ENCODE results near the gene CCNY. TPM values are rescaled to one million over a fixed set of nuclear protein-coding genes. Genes with fewer than 3 reads are reported as not detected.

CCNY gene
- total RNA-seq, 3 donors from 2014 or later = 48.6 to 64.4 (median 51.5) TPM

- TF ChIP-seq CTCF (IDR thresholded peaks at IDR 0.05) = no peak
- ATAC-seq = no peak
- Histone ChIP-seq H3K4me1 (ENCODE audit: low read depth) (no peaks in the 10 kb centered on the region), H3K9me3 (no peaks in the 10 kb centered on the region), H3K36me3 (ENCODE audit: low read depth) (no peaks in the 10 kb centered on the region), H3K4me3 (no peak overlapping the region)
- no peak for DNase-seq
- intact Hi-C loops (cut with DNase I, micrococcal nuclease) = no loop called here
These were observed 208.9 kb downstream of the CCNY start for GRCh38 chr10:35545079-35545657.

- Histone ChIP-seq H3K4me1 (ENCODE audit: low read depth) (no peaks in the 10 kb centered on the region), H3K9me3 (no peaks in the 10 kb centered on the region), H3K4me3 (no peak overlapping the region), H3K36me3 (ENCODE audit: low read depth) (no peaks in the 10 kb centered on the region)
- TF ChIP-seq CTCF (IDR thresholded peaks at IDR 0.05) = no peak
- DNase-seq (no peak), ATAC-seq (no peak)
- intact Hi-C loops (cut with DNase I, micrococcal nuclease) = no loop called here
These were observed 209.7 kb downstream of the CCNY start for GRCh38 chr10:35545878-35546590.

- Histone ChIP-seq H3K4me1 (ENCODE audit: low read depth) (no peaks in the 10 kb centered on the region), H3K9me3 (no peaks in the 10 kb centered on the region), H3K36me3 (ENCODE audit: low read depth) (no peaks in the 10 kb centered on the region), H3K4me3 (no peak overlapping the region)
- TF ChIP-seq CTCF (IDR thresholded peaks at IDR 0.05) = no peak
- DNase-seq (no peak), ATAC-seq (no peak)
- intact Hi-C loops (cut with DNase I, micrococcal nuclease) = no loop called here
These were observed 210.5 kb downstream of the CCNY start for GRCh38 chr10:35546824-35547225.

GRCh38 chr10:35552650-35553342, 216.5 kb downstream of the CCNY start:
- Histone ChIP-seq H3K36me3 (ENCODE audit: low read depth) (no peaks in the 10 kb centered on the region), H3K9me3 (no peaks in the 10 kb centered on the region), H3K4me1 (ENCODE audit: low read depth) (no peaks in the 10 kb centered on the region), H3K4me3 (no peak overlapping the region)
- intact Hi-C loops (cut with DNase I, micrococcal nuclease) = no loop called here
- no peak for TF ChIP-seq CTCF (IDR thresholded peaks at IDR 0.05)
- no peak for DNase-seq
- no peak for ATAC-seq

- no peak overlapping the region for H3K4me3 ChIP-seq
- ATAC-seq = no peak
- H3K4me1 ChIP-seq (ENCODE audit: low read depth) = no peaks in the 10 kb centered on the region
- no peaks in the 10 kb centered on the region for H3K9me3 ChIP-seq
- no peak for DNase-seq
- no peak for TF ChIP-seq CTCF (IDR thresholded peaks at IDR 0.05)
- intact Hi-C loops (cut with DNase I, micrococcal nuclease) = no loop called here
- no peaks in the 10 kb centered on the region for H3K36me3 ChIP-seq (ENCODE audit: low read depth)
These were observed 217.7 kb downstream of the CCNY start for GRCh38 chr10:35554036-35554435.

Measured in mucosa of descending colon (tissue), 3 donors.